Kidney glomerular epithelial cell (primary cell): ENCODE results near the gene UBE2E2.

Experiments
- DNase-seq: peaks from one replicate; lab custom pipeline; 2025; lab: John Stamatoyannopoulos, UW

Gene UBE2E2

GRCh38 chr3:23240171-23240785 is 37.2 kb downstream of the UBE2E2 start:
- no peak for DNase-seq

- DNase-seq, result no peak
Measured at GRCh38 chr3:23241256-23241655, 38.1 kb downstream of the UBE2E2 start.

- DNase-seq, result no peak
Measured at GRCh38 chr3:23242106-23242505, 39.0 kb downstream of the UBE2E2 start.

GRCh38 chr3:23244324-23245041 is 41.4 kb downstream of the UBE2E2 start:
- no peak for DNase-seq

GRCh38 chr3:23246651-23247050 is 43.5 kb downstream of the UBE2E2 start:
- DNase-seq, result peak; percentile 49

- DNase-seq, result no peak
Measured at GRCh38 chr3:23248594-23249131, 45.5 kb downstream of the UBE2E2 start.

- DNase-seq, result no peak
Measured at GRCh38 chr3:23249961-23250360, 46.8 kb downstream of the UBE2E2 start.

- no peak for DNase-seq
Measured at GRCh38 chr3:23252122-23252521, 49.0 kb downstream of the UBE2E2 start.

- DNase-seq, result no peak
Measured at GRCh38 chr3:23253214-23253613, 50.1 kb downstream of the UBE2E2 start.

- no peak for DNase-seq
Measured at GRCh38 chr3:23254282-23254681, 51.2 kb downstream of the UBE2E2 start.

GRCh38 chr3:23254835-23255234 is 51.7 kb downstream of the UBE2E2 start:
- DNase-seq, result no peak

GRCh38 chr3:23256741-23257435 is 53.8 kb downstream of the UBE2E2 start:
- DNase-seq, result no peak

- DNase-seq, result no peak
Measured at GRCh38 chr3:23258110-23258509, 55.0 kb downstream of the UBE2E2 start.

GRCh38 chr3:23259515-23259914 is 56.4 kb downstream of the UBE2E2 start:
- no peak for DNase-seq

GRCh38 chr3:23262766-23263165 is 59.6 kb downstream of the UBE2E2 start:
- DNase-seq, result no peak

- no peak for DNase-seq
Measured at GRCh38 chr3:23263796-23264195, 60.7 kb downstream of the UBE2E2 start.

GRCh38 chr3:23264413-23264812 is 61.3 kb downstream of the UBE2E2 start:
- DNase-seq, result no peak

- DNase-seq, result no peak
Measured at GRCh38 chr3:23270423-23270822, 67.3 kb downstream of the UBE2E2 start.

GRCh38 chr3:23271876-23272741 is 69.0 kb downstream of the UBE2E2 start:
- no peak for DNase-seq

GRCh38 chr3:23272820-23273219 is 69.7 kb downstream of the UBE2E2 start:
- DNase-seq, result no peak

GRCh38 chr3:23275061-23275460 is 71.9 kb downstream of the UBE2E2 start:
- DNase-seq, result no peak

GRCh38 chr3:23275814-23276213 is 72.7 kb downstream of the UBE2E2 start:
- DNase-seq, result no peak
